ENCODE results near the gene KRTAP10-8. TPM values are rescaled to one million over a fixed set of nuclear protein-coding genes. Genes with fewer than 3 reads are reported as not detected.
A peak's percentile ranks its signal among the peaks of the same experiment; 100 is the strongest.

KRTAP10-8 gene
- total RNA-seq, 2 experiments from 2014 or later = not detected

- Mint-ChIP-seq H3K4me1 (ENCODE audit: low read depth) (peaks cover 9% of the 10 kb centered on the region), H3K27me3 (ENCODE audit: low read depth) (no peaks in the 10 kb centered on the region), H3K9me3 (peaks cover 16% of the 10 kb centered on the region), H3K4me3 (no peak overlapping the region), H3K27ac (no peak overlapping the region), H3K36me3 (ENCODE audit: low read depth) (peaks cover 9% of the 10 kb centered on the region)
- DNase-seq = no peak
- intact Hi-C loops (cut with micrococcal nuclease) = no loop called here
- CTCF ChIA-PET = interaction anchor here (1.2 kb wide), 1 partner anchor 9 kb away, joined by 3 read pairs; the partner anchor contains the start of gene KRTAP12-3
These were observed 36.9 kb downstream of the KRTAP10-8 start for GRCh38 chr21:44648557-44649311.

GRCh38 chr21:44649521-44650100 lies 37.7 kb downstream of the KRTAP10-8 start:
- Mint-ChIP-seq H3K9me3 (peaks cover 10% of the 10 kb centered on the region), H3K4me1 (ENCODE audit: low read depth) (peaks cover 16% of the 10 kb centered on the region), H3K4me3 (no peak overlapping the region), H3K36me3 (ENCODE audit: low read depth) (peaks cover 4% of the 10 kb centered on the region), H3K27ac (no peak overlapping the region), H3K27me3 (ENCODE audit: low read depth) (no peaks in the 10 kb centered on the region)
- intact Hi-C loops (cut with micrococcal nuclease) = no loop called here
- CTCF ChIA-PET = interaction anchor here (1.2 kb wide), 1 partner anchor 8 kb away, joined by 3 read pairs; the partner anchor contains the start of gene KRTAP12-3
- DNase-seq = no peak

GRCh38 chr21:44650265-44650972 lies 38.5 kb downstream of the KRTAP10-8 start:
- Mint-ChIP-seq H3K27me3 (ENCODE audit: low read depth) (no peaks in the 10 kb centered on the region), H3K27ac (no peak overlapping the region), H3K4me1 (ENCODE audit: low read depth) (peaks cover 25% of the 10 kb centered on the region), H3K4me3 (no peak overlapping the region), H3K9me3 (peaks cover 7% of the 10 kb centered on the region), H3K36me3 (ENCODE audit: low read depth) (no peaks in the 10 kb centered on the region)
- CTCF ChIA-PET = no interaction called here
- no peak for DNase-seq
- intact Hi-C loops (cut with micrococcal nuclease) = no loop called here

- no peak for DNase-seq
- H3K36me3 Mint-ChIP-seq (ENCODE audit: low read depth) = peaks cover under 1% of the 10 kb centered on the region
- no peaks in the 10 kb centered on the region for H3K27me3 Mint-ChIP-seq (ENCODE audit: low read depth)
- H3K4me3 Mint-ChIP-seq = no peak overlapping the region
- intact Hi-C loops (cut with micrococcal nuclease) = no loop called here
- H3K4me1 Mint-ChIP-seq (ENCODE audit: low read depth) = peaks cover 25% of the 10 kb centered on the region
- CTCF ChIA-PET = no interaction called here
- peaks cover 13% of the 10 kb centered on the region for H3K9me3 Mint-ChIP-seq
- no peak overlapping the region for H3K27ac Mint-ChIP-seq
These were observed 39.2 kb downstream of the KRTAP10-8 start for GRCh38 chr21:44650973-44651675.

GRCh38 chr21:44653123-44653522 lies 41.2 kb downstream of the KRTAP10-8 start:
- no peak for DNase-seq
- intact Hi-C loops (cut with micrococcal nuclease) = no loop called here
- Mint-ChIP-seq H3K27ac (no peak overlapping the region), H3K27me3 (ENCODE audit: low read depth) (no peaks in the 10 kb centered on the region), H3K4me3 (no peak overlapping the region), H3K36me3 (ENCODE audit: low read depth) (peaks cover 7% of the 10 kb centered on the region), H3K4me1 (ENCODE audit: low read depth) (peaks cover 34% of the 10 kb centered on the region), H3K9me3 (peaks cover 29% of the 10 kb centered on the region)
- CTCF ChIA-PET = interaction anchor here (0.6 kb wide), 1 partner anchor 28 kb away, joined by 3 read pairs; no protein-coding TSS in a partner anchor

GRCh38 chr21:44653656-44654575 lies 42.0 kb downstream of the KRTAP10-8 start:
- intact Hi-C loops (cut with micrococcal nuclease) = no loop called here
- Mint-ChIP-seq H3K27me3 (ENCODE audit: low read depth) (no peaks in the 10 kb centered on the region), H3K4me1 (ENCODE audit: low read depth) (peaks cover 42% of the 10 kb centered on the region), H3K36me3 (ENCODE audit: low read depth) (peaks cover 7% of the 10 kb centered on the region), H3K4me3 (no peak overlapping the region), H3K27ac (no peak overlapping the region), H3K9me3 (peaks cover 29% of the 10 kb centered on the region)
- peak; percentile 50 for DNase-seq
- CTCF ChIA-PET = interaction anchor here (0.6 kb wide), 1 partner anchor 27 kb away, joined by 3 read pairs; no protein-coding TSS in a partner anchor

- no peak for DNase-seq
- intact Hi-C loops (cut with micrococcal nuclease) = no loop called here
These were observed 42.8 kb downstream of the KRTAP10-8 start, which contains the start of gene KRTAP12-4 for GRCh38 chr21:44654576-44655175. Gene KRTAP12-4 (minus strand): TSS chr21:44654659. CDS start chr21:44654614, 45 bp downstream.

GRCh38 chr21:44656868-44657267 lies 45.0 kb downstream of the KRTAP10-8 start:
- CTCF ChIA-PET = no interaction called here
- Mint-ChIP-seq H3K27ac (peak overlapping the region; percentile 6), H3K4me3 (no peak overlapping the region), H3K4me1 (ENCODE audit: low read depth) (peaks cover 49% of the 10 kb centered on the region), H3K9me3 (peaks cover 29% of the 10 kb centered on the region), H3K36me3 (ENCODE audit: low read depth) (peaks cover 7% of the 10 kb centered on the region), H3K27me3 (ENCODE audit: low read depth) (no peaks in the 10 kb centered on the region)
- intact Hi-C loops (cut with micrococcal nuclease) = loop anchor here (1.0 kb wide), 1 partner anchor 257 kb away; no protein-coding TSS in a partner anchor
- no peak for DNase-seq

More at GRCh38 chr21:44654576-44655175, 42.8 kb downstream of the KRTAP10-8 start, which contains the start of gene KRTAP12-4:
- H3K4me3 Mint-ChIP-seq = no peak within 1 kb of the TSS
- H3K27me3 Mint-ChIP-seq (ENCODE audit: low read depth) = no peaks in the 10 kb centered on the region
- H3K36me3 Mint-ChIP-seq (ENCODE audit: low read depth) = peaks cover 7% of the 10 kb centered on the region
- peaks cover 29% of the 10 kb centered on the region for H3K9me3 Mint-ChIP-seq
- H3K4me1 Mint-ChIP-seq (ENCODE audit: low read depth) = peaks cover 46% of the 10 kb centered on the region
- H3K27ac Mint-ChIP-seq = no peak within 1 kb of the TSS
- CTCF ChIA-PET = no interaction called here

- peaks cover 7% of the 10 kb centered on the region for H3K36me3 Mint-ChIP-seq (ENCODE audit: low read depth)
These were observed 46.0 kb downstream of the KRTAP10-8 start, which contains the start of gene KRTAP12-3 for GRCh38 chr21:44657635-44658540. Gene KRTAP12-3 (plus strand): TSS chr21:44657932. CDS start chr21:44657980, 48 bp downstream.

GRCh38 chr21:44658541-44658910 lies 46.6 kb downstream of the KRTAP10-8 start:
- no peak for DNase-seq
- CTCF ChIA-PET = interaction anchor here (1.1 kb wide), 1 partner anchor 9 kb away, joined by 3 read pairs; no protein-coding TSS in a partner anchor
- Mint-ChIP-seq H3K36me3 (ENCODE audit: low read depth) (peaks cover 7% of the 10 kb centered on the region), H3K4me1 (ENCODE audit: low read depth) (peaks cover 48% of the 10 kb centered on the region), H3K27ac (peak overlapping the region; percentile 67), H3K4me3 (no peak overlapping the region), H3K27me3 (ENCODE audit: low read depth) (no peaks in the 10 kb centered on the region), H3K9me3 (peaks cover 31% of the 10 kb centered on the region)
- intact Hi-C loops (cut with micrococcal nuclease) = loop anchor here (1.0 kb wide), 1 partner anchor 39 kb away; no protein-coding TSS in a partner anchor

More at GRCh38 chr21:44657635-44658540, 46.0 kb downstream of the KRTAP10-8 start, which contains the start of gene KRTAP12-3:
- CTCF ChIA-PET = interaction anchor here (1.1 kb wide), 1 partner anchor 9 kb away, joined by 3 read pairs; no protein-coding TSS in a partner anchor
- peak within 1 kb of the TSS; percentile 48 for H3K4me3 Mint-ChIP-seq
- peak within 1 kb of the TSS; percentile 76 for H3K27ac Mint-ChIP-seq
- H3K9me3 Mint-ChIP-seq = peaks cover 33% of the 10 kb centered on the region
- peak; percentile 45 for DNase-seq
- H3K4me1 Mint-ChIP-seq (ENCODE audit: low read depth) = peaks cover 49% of the 10 kb centered on the region
- no peaks in the 10 kb centered on the region for H3K27me3 Mint-ChIP-seq (ENCODE audit: low read depth)
- intact Hi-C loops (cut with micrococcal nuclease) = loop anchor here (1.0 kb wide), 2 partner anchors 39 to 256 kb away; no protein-coding TSS in a partner anchor

All from activated naive CD4-positive, alpha-beta T cell treated with anti-CD3 and anti-CD28 coated beads for 36 hours (primary cell).